Measurements from ENCODE around the gene CEP44. TPM values are rescaled to one million over a fixed set of nuclear protein-coding genes. Genes with fewer than 3 reads are reported as not detected.

The CEP44 gene
- total and polyA plus RNA-seq, 10 of the 15 experiments (the other 5 are each of a cell fraction or from before 2014, with no cell fraction given), result 7.6 to 19.8 (median 14.2) TPM

DNA sequence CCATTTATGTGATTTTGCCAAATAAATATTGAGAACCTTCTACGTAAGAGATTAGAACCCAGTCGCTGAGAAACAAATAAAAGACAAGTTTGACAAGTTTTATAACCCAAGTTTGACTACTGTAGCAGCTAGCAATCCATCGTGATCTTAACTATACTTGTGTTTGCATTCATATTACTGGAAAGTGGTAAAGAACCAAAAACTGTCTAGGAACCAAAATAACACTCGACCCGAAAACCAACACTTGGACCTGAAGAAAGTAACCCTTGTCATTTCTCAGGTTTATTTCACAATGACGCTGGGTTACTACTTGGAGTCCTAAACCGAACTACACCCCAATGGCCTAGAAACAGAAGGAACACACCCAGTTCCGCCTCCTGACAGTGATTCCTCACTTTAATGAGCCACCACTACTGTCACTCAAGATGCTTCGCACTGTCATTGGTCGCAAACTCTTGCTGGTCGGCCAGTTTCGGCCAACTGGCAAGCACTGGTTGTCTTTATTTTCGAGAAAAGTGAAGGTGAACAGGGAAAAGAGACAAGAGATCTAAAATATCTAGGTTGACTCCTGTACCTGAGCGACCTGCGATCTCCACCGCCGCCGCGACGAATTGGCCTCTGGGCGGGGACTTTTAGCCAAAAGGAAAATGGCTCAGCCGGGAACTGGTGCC is 740 bp upstream of the CEP44 start (continued):
- TF ChIP-seq, protein P1, sequence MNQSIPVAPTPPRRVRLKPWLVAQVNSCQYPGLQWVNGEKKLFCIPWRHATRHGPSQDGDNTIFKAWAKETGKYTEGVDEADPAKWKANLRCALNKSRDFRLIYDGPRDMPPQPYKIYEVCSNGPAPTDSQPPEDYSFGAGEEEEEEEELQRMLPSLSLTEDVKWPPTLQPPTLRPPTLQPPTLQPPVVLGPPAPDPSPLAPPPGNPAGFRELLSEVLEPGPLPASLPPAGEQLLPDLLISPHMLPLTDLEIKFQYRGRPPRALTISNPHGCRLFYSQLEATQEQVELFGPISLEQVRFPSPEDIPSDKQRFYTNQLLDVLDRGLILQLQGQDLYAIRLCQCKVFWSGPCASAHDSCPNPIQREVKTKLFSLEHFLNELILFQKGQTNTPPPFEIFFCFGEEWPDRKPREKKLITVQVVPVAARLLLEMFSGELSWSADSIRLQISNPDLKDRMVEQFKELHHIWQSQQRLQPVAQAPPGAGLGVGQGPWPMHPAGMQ (IDR thresholded peaks at IDR 0.05; ENCODE audit: borderline replicate concordance), result no peak
- TF ChIP-seq, protein P2, sequence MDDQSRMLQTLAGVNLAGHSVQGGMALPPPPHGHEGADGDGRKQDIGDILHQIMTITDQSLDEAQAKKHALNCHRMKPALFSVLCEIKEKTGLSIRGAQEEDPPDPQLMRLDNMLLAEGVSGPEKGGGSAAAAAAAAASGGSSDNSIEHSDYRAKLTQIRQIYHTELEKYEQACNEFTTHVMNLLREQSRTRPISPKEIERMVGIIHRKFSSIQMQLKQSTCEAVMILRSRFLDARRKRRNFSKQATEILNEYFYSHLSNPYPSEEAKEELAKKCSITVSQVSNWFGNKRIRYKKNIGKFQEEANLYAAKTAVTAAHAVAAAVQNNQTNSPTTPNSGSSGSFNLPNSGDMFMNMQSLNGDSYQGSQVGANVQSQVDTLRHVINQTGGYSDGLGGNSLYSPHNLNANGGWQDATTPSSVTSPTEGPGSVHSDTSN (IDR thresholded peaks at IDR 0.05; ENCODE audit: insufficient replicate concordance, low read depth, low read length), result peak; percentile 98
- no peak for TF ChIP-seq ZNF207 (IDR thresholded peaks at IDR 0.05; ENCODE audit: borderline replicate concordance)
- TF ChIP-seq HCFC1 (IDR thresholded peaks at IDR 0.05; ENCODE audit: low read length), result no peak
- TF ChIP-seq CEBPB (IDR thresholded peaks at IDR 0.05; ENCODE audit: borderline replicate concordance in 1 of 2, low read depth in 2 of 2, low read length in 2 of 2), result no peak
- TF ChIP-seq POLR2AphosphoS5 (IDR thresholded peaks at IDR 0.05; ENCODE audit: low read length), result peak; percentile 65; the same call in 1 of the 2 replicates
- TF ChIP-seq ESRRA (IDR thresholded peaks at IDR 0.05; ENCODE audit: low read length), result no peak
- peak; percentile 98 for TF ChIP-seq NFYB (IDR thresholded peaks at IDR 0.05; ENCODE audit: insufficient read depth, low read depth, low read length)
- 0 out of 2 replicates have a peak, but pooled peaks have one; percentile 7 for TF ChIP-seq TCF12 (IDR thresholded peaks at IDR 0.05; ENCODE audit: low read depth, low read length)
- TF ChIP-seq, protein P3, sequence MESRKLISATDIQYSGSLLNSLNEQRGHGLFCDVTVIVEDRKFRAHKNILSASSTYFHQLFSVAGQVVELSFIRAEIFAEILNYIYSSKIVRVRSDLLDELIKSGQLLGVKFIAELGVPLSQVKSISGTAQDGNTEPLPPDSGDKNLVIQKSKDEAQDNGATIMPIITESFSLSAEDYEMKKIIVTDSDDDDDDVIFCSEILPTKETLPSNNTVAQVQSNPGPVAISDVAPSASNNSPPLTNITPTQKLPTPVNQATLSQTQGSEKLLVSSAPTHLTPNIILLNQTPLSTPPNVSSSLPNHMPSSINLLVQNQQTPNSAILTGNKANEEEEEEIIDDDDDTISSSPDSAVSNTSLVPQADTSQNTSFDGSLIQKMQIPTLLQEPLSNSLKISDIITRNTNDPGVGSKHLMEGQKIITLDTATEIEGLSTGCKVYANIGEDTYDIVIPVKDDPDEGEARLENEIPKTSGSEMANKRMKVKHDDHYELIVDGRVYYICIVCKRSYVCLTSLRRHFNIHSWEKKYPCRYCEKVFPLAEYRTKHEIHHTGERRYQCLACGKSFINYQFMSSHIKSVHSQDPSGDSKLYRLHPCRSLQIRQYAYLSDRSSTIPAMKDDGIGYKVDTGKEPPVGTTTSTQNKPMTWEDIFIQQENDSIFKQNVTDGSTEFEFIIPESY (IDR thresholded peaks at IDR 0.05), result no peak
- 0 out of 2 replicates have a peak, but pooled peaks have one; percentile 12 for TF ChIP-seq TCF3 (IDR thresholded peaks at IDR 0.05; ENCODE audit: borderline replicate concordance, insufficient read depth, low read depth, low read length)
- TF ChIP-seq FOS (IDR thresholded peaks at IDR 0.05; ENCODE audit: borderline replicate concordance, extremely low read depth, insufficient read length), result peak; percentile 88
- TF ChIP-seq NFYA (IDR thresholded peaks at IDR 0.05; ENCODE audit: borderline replicate concordance, low read depth, low read length), result peak; percentile 91
- peak; percentile 82 for TF ChIP-seq RFX5 (IDR thresholded peaks at IDR 0.05; ENCODE audit: low read depth, low read length)
- TF ChIP-seq CHD2 (IDR thresholded peaks at IDR 0.05; ENCODE audit: borderline replicate concordance, low read depth, low read length), result peak; percentile 91
- TF ChIP-seq BRCA1 (IDR thresholded peaks at IDR 0.05; ENCODE audit: low read depth, low read length), result no peak
- TF ChIP-seq PAX5 (IDR thresholded peaks at IDR 0.05; ENCODE audit: borderline replicate concordance, low read depth, low read length), result peak; percentile 11; the same call in 1 of the 2 replicates
- no peak for TF ChIP-seq TCF7 (IDR thresholded peaks at IDR 0.05; ENCODE audit: borderline replicate concordance)
- TF ChIP-seq SPI1 (IDR thresholded peaks at IDR 0.05; ENCODE audit: borderline replicate concordance, insufficient read depth, low read depth, low read length), result peak; percentile 57; the same call in 1 of the 2 replicates
- TF ChIP-seq RUNX3 (IDR thresholded peaks at IDR 0.05; ENCODE audit: low read length), result no peak
- TF ChIP-seq SP1 (IDR thresholded peaks at IDR 0.05; ENCODE audit: low read depth, low read length), result peak; percentile 97
- TF ChIP-seq, protein P4, sequence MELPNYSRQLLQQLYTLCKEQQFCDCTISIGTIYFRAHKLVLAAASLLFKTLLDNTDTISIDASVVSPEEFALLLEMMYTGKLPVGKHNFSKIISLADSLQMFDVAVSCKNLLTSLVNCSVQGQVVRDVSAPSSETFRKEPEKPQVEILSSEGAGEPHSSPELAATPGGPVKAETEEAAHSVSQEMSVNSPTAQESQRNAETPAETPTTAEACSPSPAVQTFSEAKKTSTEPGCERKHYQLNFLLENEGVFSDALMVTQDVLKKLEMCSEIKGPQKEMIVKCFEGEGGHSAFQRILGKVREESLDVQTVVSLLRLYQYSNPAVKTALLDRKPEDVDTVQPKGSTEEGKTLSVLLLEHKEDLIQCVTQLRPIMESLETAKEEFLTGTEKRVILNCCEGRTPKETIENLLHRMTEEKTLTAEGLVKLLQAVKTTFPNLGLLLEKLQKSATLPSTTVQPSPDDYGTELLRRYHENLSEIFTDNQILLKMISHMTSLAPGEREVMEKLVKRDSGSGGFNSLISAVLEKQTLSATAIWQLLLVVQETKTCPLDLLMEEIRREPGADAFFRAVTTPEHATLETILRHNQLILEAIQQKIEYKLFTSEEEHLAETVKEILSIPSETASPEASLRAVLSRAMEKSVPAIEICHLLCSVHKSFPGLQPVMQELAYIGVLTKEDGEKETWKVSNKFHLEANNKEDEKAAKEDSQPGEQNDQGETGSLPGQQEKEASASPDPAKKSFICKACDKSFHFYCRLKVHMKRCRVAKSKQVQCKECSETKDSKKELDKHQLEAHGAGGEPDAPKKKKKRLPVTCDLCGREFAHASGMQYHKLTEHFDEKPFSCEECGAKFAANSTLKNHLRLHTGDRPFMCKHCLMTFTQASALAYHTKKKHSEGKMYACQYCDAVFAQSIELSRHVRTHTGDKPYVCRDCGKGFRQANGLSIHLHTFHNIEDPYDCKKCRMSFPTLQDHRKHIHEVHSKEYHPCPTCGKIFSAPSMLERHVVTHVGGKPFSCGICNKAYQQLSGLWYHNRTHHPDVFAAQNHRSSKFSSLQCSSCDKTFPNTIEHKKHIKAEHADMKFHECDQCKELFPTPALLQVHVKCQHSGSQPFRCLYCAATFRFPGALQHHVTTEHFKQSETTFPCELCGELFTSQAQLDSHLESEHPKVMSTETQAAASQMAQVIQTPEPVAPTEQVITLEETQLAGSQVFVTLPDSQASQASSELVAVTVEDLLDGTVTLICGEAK (IDR thresholded peaks at IDR 0.05; ENCODE audit: borderline replicate concordance), result no peak
